ENCODE measurements around the gene HS6ST3. TPM values are rescaled to one million over a fixed set of nuclear protein-coding genes. Genes with fewer than 3 reads are reported as not detected.

The HS6ST3 gene
- total and polyA plus RNA-seq, 10 donors = 0.03 TPM; not detected in 9

DNA sequence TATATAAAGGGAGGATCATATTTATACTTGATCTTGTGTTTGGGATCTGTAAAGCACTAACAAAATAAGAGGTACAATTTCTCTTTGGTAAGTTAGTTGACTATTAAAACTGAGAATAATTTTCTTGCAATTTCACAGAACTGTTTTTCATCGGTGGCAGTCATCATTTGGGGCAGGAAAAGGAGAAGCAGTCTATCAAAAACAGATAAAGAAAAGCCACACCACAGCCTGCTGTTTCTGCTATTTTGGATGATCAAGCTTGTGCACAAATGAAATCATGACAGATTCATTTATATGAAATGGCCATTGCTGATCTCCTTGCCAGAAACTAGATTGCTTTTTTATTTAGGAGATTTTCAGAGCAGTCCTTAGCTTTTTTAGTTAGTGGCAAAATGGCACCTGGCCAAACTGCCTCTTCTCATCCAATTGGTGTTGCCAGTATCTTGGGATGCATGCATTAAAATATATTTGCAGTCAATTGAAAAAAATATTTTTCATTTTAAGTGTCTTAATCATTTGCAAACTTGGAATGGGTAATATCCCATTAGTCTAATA lies 326.0 kb downstream of the HS6ST3 start:
- intact Hi-C loops (cut with DNase I; ENCODE audit: low total_unique reads) = no loop called here
- WGBS, 5 donors = 24 to 42% (median 37%) methylated on average over 1 of the region's 1 CpG
- H3K4me3 ChIP-seq = no peak overlapping the region
- H3K4me1 ChIP-seq = no peaks in the 10 kb centered on the region
- no peaks in the 10 kb centered on the region for H3K36me3 ChIP-seq
- TF ChIP-seq POLR2A (IDR thresholded peaks at IDR 0.05) = no peak
- TF ChIP-seq POLR2AphosphoS5 (IDR thresholded peaks at IDR 0.05) = no peak
- TF ChIP-seq, protein P1, sequence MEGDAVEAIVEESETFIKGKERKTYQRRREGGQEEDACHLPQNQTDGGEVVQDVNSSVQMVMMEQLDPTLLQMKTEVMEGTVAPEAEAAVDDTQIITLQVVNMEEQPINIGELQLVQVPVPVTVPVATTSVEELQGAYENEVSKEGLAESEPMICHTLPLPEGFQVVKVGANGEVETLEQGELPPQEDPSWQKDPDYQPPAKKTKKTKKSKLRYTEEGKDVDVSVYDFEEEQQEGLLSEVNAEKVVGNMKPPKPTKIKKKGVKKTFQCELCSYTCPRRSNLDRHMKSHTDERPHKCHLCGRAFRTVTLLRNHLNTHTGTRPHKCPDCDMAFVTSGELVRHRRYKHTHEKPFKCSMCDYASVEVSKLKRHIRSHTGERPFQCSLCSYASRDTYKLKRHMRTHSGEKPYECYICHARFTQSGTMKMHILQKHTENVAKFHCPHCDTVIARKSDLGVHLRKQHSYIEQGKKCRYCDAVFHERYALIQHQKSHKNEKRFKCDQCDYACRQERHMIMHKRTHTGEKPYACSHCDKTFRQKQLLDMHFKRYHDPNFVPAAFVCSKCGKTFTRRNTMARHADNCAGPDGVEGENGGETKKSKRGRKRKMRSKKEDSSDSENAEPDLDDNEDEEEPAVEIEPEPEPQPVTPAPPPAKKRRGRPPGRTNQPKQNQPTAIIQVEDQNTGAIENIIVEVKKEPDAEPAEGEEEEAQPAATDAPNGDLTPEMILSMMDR (IDR thresholded peaks at IDR 0.05 in 8 of 11, conservative IDR thresholded peaks at IDR 0.05 in 3 of 11) = no peak
- no peak for DNase-seq
- H3K9me3 ChIP-seq = no peaks in the 10 kb centered on the region
- H3K27me3 ChIP-seq (replicated peaks in 1 of 7) = no peaks in the 10 kb centered on the region
- H3K27ac ChIP-seq = no peak overlapping the region

DNA sequence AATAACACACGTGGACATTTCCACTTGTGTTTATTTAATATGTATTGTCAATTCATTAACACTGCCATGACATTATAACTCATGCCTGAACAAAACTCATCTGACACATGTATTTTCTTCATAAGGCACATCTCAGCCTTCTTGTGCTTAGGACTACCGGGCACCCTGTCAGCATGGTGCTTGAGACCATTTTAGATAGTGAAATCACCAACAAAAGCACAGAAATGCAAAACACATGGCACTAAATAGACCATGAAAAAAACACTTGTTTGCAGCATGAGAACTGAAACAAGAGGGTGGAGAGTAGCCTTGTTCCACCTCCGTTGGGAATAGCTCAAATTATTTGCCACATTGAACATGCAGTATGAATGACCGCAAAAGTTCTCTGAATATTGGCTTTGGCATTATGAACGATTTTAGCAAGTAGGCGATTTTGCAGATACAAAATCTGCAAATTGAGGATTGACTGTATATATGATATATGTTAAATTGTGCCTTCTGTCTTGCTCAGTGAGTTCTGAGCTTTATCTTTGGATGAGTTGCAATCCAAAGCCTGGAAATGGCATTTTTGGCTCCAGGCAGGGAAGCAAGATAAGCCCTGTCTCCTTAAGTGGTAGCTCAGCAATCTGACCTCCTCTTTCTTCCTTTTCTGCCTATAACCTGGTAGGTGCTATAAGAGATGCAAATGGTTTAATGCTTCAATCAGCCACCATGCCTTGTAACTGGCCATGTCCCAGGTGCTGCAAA lies 328.2 kb downstream of the HS6ST3 start:
- Histone ChIP-seq H3K4me3 (no peak overlapping the region), H3K36me3 (no peaks in the 10 kb centered on the region), H3K27me3 (replicated peaks in 1 of 7) (no peaks in the 10 kb centered on the region), H3K4me1 (no peaks in the 10 kb centered on the region), H3K9me3 (no peaks in the 10 kb centered on the region), H3K27ac (no peak overlapping the region)
- intact Hi-C loops (cut with DNase I; ENCODE audit: low total_unique reads) = no loop called here
- TF ChIP-seq POLR2AphosphoS5 (IDR thresholded peaks at IDR 0.05) (no peak), POLR2A (IDR thresholded peaks at IDR 0.05) (no peak)
- no peak for DNase-seq
- WGBS, 5 donors = 78 to 89% (median 83%) methylated on average over 6 of the region's 6 CpGs

DNA sequence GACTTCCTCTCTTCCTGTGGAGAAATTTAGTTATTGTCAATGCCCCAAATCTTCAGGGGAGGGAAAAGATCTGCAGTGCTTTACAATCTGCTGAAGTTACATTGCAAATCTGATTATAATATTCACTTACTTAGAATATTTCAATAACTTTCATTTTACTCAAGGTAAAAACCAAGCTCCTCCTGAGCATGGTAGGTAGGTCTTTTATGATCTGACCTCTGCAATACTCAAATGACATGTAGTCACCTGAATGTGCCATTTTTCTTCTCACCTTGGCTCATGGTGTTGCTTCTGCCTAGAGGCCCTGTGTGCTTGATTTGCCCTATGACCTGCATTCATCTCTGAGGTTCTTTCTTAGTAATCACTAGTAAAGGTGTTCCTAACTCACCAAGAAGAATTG lies 331.4 kb downstream of the HS6ST3 start:
- H3K4me1 ChIP-seq = no peaks in the 10 kb centered on the region
- intact Hi-C loops (cut with DNase I; ENCODE audit: low total_unique reads) = no loop called here
- no peaks in the 10 kb centered on the region for H3K27me3 ChIP-seq (replicated peaks in 1 of 7)
- no peaks in the 10 kb centered on the region for H3K36me3 ChIP-seq
- no peak for TF ChIP-seq POLR2A (IDR thresholded peaks at IDR 0.05)
- no peak for TF ChIP-seq POLR2AphosphoS5 (IDR thresholded peaks at IDR 0.05)
- TF ChIP-seq, protein P1 (IDR thresholded peaks at IDR 0.05 in 8 of 11, conservative IDR thresholded peaks at IDR 0.05 in 3 of 11) = no peak
- H3K27ac ChIP-seq = no peak overlapping the region
- no peak for DNase-seq
- no peak overlapping the region for H3K4me3 ChIP-seq
- peaks cover 0 to 4% (median 0%) of the 10 kb centered on the region in 8 donors for H3K9me3 ChIP-seq

DNA sequence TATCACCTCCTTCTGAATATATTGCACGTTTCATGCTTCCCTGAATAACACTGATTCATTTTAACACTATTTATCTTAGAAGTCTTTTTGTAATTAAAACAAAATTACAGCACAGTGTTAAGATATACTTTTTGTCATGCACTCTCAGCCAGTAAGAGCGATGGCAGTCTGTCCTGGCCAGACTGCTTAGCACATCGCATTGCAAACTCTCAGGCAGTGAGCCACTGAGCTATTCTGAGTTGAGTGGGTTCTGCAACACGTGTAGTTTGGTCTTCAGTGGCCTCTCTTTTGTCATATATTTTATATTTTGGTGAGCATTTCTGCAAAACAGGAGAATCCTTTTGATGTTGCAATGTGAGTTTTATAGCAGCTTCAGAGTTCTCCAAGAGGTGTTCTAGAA lies 332.1 kb downstream of the HS6ST3 start:
- Histone ChIP-seq H3K27ac (no peak overlapping the region), H3K4me3 (no peak overlapping the region), H3K36me3 (no peaks in the 10 kb centered on the region), H3K27me3 (replicated peaks in 1 of 7) (no peaks in the 10 kb centered on the region), H3K4me1 (no peaks in the 10 kb centered on the region), H3K9me3 (peaks cover 0 to 4% (median 0%) of the 10 kb centered on the region in 8 donors)
- TF ChIP-seq POLR2AphosphoS5 (IDR thresholded peaks at IDR 0.05) (no peak), POLR2A (IDR thresholded peaks at IDR 0.05) (no peak)
- TF ChIP-seq, protein P1 (IDR thresholded peaks at IDR 0.05 in 8 of 11, conservative IDR thresholded peaks at IDR 0.05 in 3 of 11) = no peak
- intact Hi-C loops (cut with DNase I; ENCODE audit: low total_unique reads) = no loop called here
- DNase-seq = no peak
- 74 to 88% (median 76%) methylated on average over 4 of the region's 4 CpGs for WGBS, 5 donors

Data from spleen (tissue), 11 donors.